ENCODE data around the gene THAP3. TPM values are rescaled to one million over a fixed set of nuclear protein-coding genes. Genes with fewer than 3 reads are reported as not detected.

Gene THAP3
- total RNA-seq, 3 donors from 2014 or later, result 20.3 to 28.2 (median 28.1) TPM

GRCh38 chr1:6584126-6585080 is 40.3 kb upstream of the THAP3 start:
- H3K4me1 ChIP-seq, result peaks cover 6 to 16% of the 10 kb centered on the region in 2 donors
- no peak for DNase-seq (ENCODE audit: low spot score in 2 of 2)
- TF ChIP-seq CTCF (IDR thresholded peaks at IDR 0.05), result peak in 2 of 3 donors; percentile 28 to 30
- no peak for TF ChIP-seq POLR2A (IDR thresholded peaks at IDR 0.05)
- no peak overlapping the region for H3K27ac ChIP-seq
- H3K27me3 ChIP-seq, result no peaks in the 10 kb centered on the region
- H3K36me3 ChIP-seq, result no peaks in the 10 kb centered on the region
- no peaks in the 10 kb centered on the region for H3K9me3 ChIP-seq
- no peak overlapping the region for H3K4me3 ChIP-seq
- intact Hi-C loops (cut with DNase I; ENCODE audit: low total_unique reads), result no loop called here

GRCh38 chr1:6585081-6585722 is 39.5 kb upstream of the THAP3 start:
- no peak overlapping the region for H3K4me3 ChIP-seq
- DNase-seq (ENCODE audit: low spot score in 2 of 2), result no peak
- no peaks in the 10 kb centered on the region for H3K27me3 ChIP-seq
- peak overlapping the region in 1 of 2 donors; percentile 43 for H3K27ac ChIP-seq
- H3K9me3 ChIP-seq, result no peaks in the 10 kb centered on the region
- intact Hi-C loops (cut with DNase I; ENCODE audit: low total_unique reads), result no loop called here
- TF ChIP-seq CTCF (IDR thresholded peaks at IDR 0.05), result no peak
- TF ChIP-seq POLR2AphosphoS5 (IDR thresholded peaks at IDR 0.05), result no peak
- TF ChIP-seq POLR2A (IDR thresholded peaks at IDR 0.05), result no peak
- peaks cover 6 to 16% of the 10 kb centered on the region in 2 donors for H3K4me1 ChIP-seq
- no peaks in the 10 kb centered on the region for H3K36me3 ChIP-seq

- Histone ChIP-seq H3K4me3 (no peak overlapping the region), H3K36me3 (no peaks in the 10 kb centered on the region), H3K27ac (peak overlapping the region in 1 of 2 donors; percentile 19), H3K27me3 (no peaks in the 10 kb centered on the region), H3K9me3 (no peaks in the 10 kb centered on the region), H3K4me1 (peaks cover 3 to 11% of the 10 kb centered on the region in 2 donors)
- intact Hi-C loops (cut with DNase I; ENCODE audit: low total_unique reads), result no loop called here
- no peak for TF ChIP-seq POLR2A (IDR thresholded peaks at IDR 0.05)
- no peak for TF ChIP-seq POLR2AphosphoS5 (IDR thresholded peaks at IDR 0.05)
- no peak for TF ChIP-seq CTCF (IDR thresholded peaks at IDR 0.05)
- DNase-seq (ENCODE audit: low spot score in 2 of 2), result no peak
Measured at GRCh38 chr1:6585841-6586240, 38.8 kb upstream of the THAP3 start.

- Histone ChIP-seq H3K9me3 (no peaks in the 10 kb centered on the region), H3K27me3 (no peaks in the 10 kb centered on the region), H3K4me1 (peaks cover 0 to 6% of the 10 kb centered on the region in 2 donors), H3K27ac (peak overlapping the region in 1 of 2 donors; percentile 19), H3K4me3 (no peak overlapping the region), H3K36me3 (no peaks in the 10 kb centered on the region)
- TF ChIP-seq CTCF (IDR thresholded peaks at IDR 0.05) (no peak), POLR2AphosphoS5 (IDR thresholded peaks at IDR 0.05) (no peak), POLR2A (IDR thresholded peaks at IDR 0.05) (no peak)
- intact Hi-C loops (cut with DNase I; ENCODE audit: low total_unique reads), result no loop called here
- no peak for DNase-seq (ENCODE audit: low spot score in 2 of 2)
Measured at GRCh38 chr1:6586404-6586816, 38.3 kb upstream of the THAP3 start.
